ENCODE results near the gene GEMIN7.

DNA sequence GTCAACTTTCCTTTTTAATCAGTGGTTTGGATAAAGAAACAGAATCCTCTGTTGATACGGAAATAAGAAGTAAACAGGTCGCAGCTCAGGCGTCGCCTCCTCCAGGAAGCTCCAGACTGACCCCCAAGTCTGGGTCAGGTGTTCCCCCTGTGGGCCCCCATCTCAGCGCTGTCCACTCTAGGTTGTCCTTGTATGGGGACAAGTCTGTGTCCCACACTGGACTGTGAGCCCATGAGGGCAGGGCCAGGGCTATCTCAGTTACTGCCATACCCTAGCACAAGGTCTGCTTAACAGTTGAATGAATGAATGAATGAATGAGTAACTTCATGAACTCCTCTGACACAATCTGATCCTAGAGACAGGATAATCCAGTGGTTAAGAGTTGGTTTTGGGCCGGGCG, 32.7 kb upstream of the GEMIN7 start:
- TF ChIP-seq POLR2A (IDR thresholded peaks at IDR 0.05; ENCODE audit: low read depth, low read length) = no peak
- TF ChIP-seq RFX5 (IDR thresholded peaks at IDR 0.05; ENCODE audit: low read depth, low read length) = no peak
- TF ChIP-seq CTCF (conservative IDR thresholded peaks at IDR 0.05; ENCODE audit: low read depth, low read length) = no peak
